ENCODE measurements around the gene FOXP1. TPM values are rescaled to one million over a fixed set of nuclear protein-coding genes. Genes with fewer than 3 reads are reported as not detected.

Gene FOXP1
- total RNA-seq, 2 experiments from 2014 or later, result 120 to 122 TPM

- no peak for ATAC-seq
- ChIA-PET POLR2A (interaction anchor here (0.8 to 1.8 kb wide), 2 partner anchors 10 to 40 kb away, joined by 3 to 6 read pairs; no protein-coding TSS in a partner anchor), CTCF (interaction anchor here (0.7 to 1.8 kb wide), 3 partner anchors 17 to 272 kb away, joined by 3 to 7 read pairs (median 4); no protein-coding TSS in a partner anchor)
- Mint-ChIP-seq H3K27me3 (ENCODE audit: low read depth) (no peaks in the 10 kb centered on the region), H3K4me3 (no peak overlapping the region), H3K27ac (peak overlapping the region; percentile 57), H3K9me3 (ENCODE audit: insufficient read depth) (no peaks in the 10 kb centered on the region), H3K36me3 (ENCODE audit: low read depth) (peaks cover 16% of the 10 kb centered on the region), H3K4me1 (ENCODE audit: low read depth) (peaks cover 86% of the 10 kb centered on the region)
- no peak for DNase-seq
Measured at GRCh38 chr3:71433631-71434030, 149.9 kb downstream of the FOXP1 start.

DNA sequence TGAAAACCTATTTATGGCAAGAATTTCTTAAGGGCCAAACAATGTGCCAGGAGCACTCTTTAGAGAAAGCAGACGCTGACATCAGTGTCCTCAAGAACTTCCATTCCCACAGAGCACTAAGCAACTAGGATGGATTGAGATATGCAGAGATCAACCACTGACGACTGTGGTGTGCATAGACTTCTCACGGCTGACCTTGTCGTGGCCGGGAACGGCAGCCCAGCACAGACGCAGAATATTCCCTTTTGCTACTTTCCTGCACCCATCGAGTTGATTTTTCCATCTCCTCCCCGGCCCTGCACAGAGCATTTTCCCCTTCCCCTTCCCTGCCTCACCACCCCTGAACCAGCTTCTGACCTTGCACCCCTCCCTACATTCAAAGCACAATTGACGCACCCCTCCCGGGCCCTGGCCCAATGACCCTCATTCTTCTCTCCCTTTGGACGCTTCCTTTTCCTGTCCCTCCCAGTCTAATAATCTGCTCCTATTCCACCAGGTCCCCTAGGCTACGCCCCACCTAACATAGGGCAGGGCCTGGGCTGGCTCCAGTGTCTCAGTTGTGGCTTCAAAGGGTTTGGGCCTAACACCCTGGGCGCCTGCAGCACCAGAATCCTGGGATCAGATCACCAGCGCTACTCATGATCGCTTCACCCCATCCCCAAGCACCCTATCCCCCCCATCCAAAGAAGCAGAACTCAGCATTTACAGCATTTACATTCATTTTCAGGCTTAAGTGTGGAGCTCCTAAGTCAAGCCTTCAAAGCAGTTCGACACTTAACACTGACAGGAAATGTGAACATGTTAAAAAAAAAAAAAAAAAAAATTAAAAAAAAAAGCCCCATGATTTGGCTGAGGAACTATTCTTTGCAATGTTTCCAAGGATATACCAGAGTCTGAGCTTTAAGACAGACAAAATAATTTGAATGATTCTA, 151.2 kb downstream of the FOXP1 start:
- peak; percentile 64 for ATAC-seq
- ChIA-PET CTCF (interaction anchor here (0.5 to 1.6 kb wide), 5 partner anchors 9 to 17 kb away, joined by 3 to 6 read pairs (median 4); no protein-coding TSS in a partner anchor), POLR2A (interaction anchor here (0.9 to 1.8 kb wide), 4 partner anchors 11 to 152 kb away, joined by 3 to 6 read pairs (median 4); no protein-coding TSS in a partner anchor)
- no peak for DNase-seq
- Mint-ChIP-seq H3K4me3 (peak overlapping the region; percentile 17), H3K27me3 (ENCODE audit: low read depth) (no peaks in the 10 kb centered on the region), H3K4me1 (ENCODE audit: low read depth) (peaks cover 86% of the 10 kb centered on the region), H3K9me3 (ENCODE audit: insufficient read depth) (no peaks in the 10 kb centered on the region), H3K27ac (peak overlapping the region; percentile 88), H3K36me3 (ENCODE audit: low read depth) (peaks cover 12% of the 10 kb centered on the region)

DNA sequence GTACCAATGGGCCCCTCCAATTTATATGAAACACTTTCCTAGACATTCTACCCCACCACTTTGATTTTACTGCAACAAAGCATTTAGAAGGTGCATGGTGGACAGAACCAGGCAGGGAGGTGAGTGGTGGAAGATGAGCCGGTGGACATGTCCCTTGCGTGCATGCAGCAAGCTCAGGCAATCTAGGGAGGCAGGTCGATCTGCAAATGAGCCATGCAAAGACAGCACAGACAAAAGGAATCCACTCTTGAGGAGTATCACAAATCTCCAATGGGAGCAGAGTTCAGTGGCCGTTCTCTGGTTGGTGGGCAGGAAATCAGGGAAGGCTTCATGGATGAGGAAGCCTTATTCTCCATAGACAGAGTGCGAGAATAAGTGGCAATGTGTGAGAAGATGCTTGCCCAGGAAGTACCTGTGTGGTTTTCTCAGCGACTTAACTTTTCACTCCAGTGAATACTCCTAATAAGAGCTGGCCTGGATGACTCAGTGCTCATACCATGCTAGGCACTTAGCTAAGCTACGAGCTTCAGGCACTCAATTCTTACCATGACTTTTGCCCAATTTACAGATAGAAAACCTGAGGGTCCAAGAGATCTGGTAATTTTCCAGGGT, 152.5 kb downstream of the FOXP1 start:
- no peaks in the 10 kb centered on the region for H3K9me3 Mint-ChIP-seq (ENCODE audit: insufficient read depth)
- ATAC-seq (no peak), DNase-seq (no peak)
- H3K4me3 Mint-ChIP-seq, result no peak overlapping the region
- no peaks in the 10 kb centered on the region for H3K27me3 Mint-ChIP-seq (ENCODE audit: low read depth)
- peaks cover 8% of the 10 kb centered on the region for H3K36me3 Mint-ChIP-seq (ENCODE audit: low read depth)
- peak overlapping the region; percentile 6 for H3K27ac Mint-ChIP-seq
- H3K4me1 Mint-ChIP-seq (ENCODE audit: low read depth), result peaks cover 82% of the 10 kb centered on the region
- ChIA-PET CTCF (interaction anchor here (1.4 kb wide), 1 partner anchor 12 kb away, joined by 3 read pairs; no protein-coding TSS in a partner anchor), POLR2A (interaction anchor here (1.8 kb wide), 1 partner anchor 57 kb away, joined by 4 read pairs; no protein-coding TSS in a partner anchor)

- no peaks in the 10 kb centered on the region for H3K27me3 Mint-ChIP-seq (ENCODE audit: low read depth)
- H3K36me3 Mint-ChIP-seq (ENCODE audit: low read depth), result peaks cover 15% of the 10 kb centered on the region
- no peak overlapping the region for H3K4me3 Mint-ChIP-seq
- DNase-seq (no peak), ATAC-seq (no peak)
- no peak overlapping the region for H3K27ac Mint-ChIP-seq
- peaks cover 88% of the 10 kb centered on the region for H3K4me1 Mint-ChIP-seq (ENCODE audit: low read depth)
- no peaks in the 10 kb centered on the region for H3K9me3 Mint-ChIP-seq (ENCODE audit: insufficient read depth)
- ChIA-PET POLR2A (interaction anchor here (0.9 to 1.0 kb wide), 2 partner anchors 13 to 24 kb away, joined by 3 read pairs; no protein-coding TSS in a partner anchor), CTCF (interaction anchor here (0.9 to 1.7 kb wide), 5 partner anchors 8 to 25 kb away, joined by 4 to 7 read pairs (median 4); no protein-coding TSS in a partner anchor)
Measured at GRCh38 chr3:71429597-71429988, 153.9 kb downstream of the FOXP1 start.

DNA sequence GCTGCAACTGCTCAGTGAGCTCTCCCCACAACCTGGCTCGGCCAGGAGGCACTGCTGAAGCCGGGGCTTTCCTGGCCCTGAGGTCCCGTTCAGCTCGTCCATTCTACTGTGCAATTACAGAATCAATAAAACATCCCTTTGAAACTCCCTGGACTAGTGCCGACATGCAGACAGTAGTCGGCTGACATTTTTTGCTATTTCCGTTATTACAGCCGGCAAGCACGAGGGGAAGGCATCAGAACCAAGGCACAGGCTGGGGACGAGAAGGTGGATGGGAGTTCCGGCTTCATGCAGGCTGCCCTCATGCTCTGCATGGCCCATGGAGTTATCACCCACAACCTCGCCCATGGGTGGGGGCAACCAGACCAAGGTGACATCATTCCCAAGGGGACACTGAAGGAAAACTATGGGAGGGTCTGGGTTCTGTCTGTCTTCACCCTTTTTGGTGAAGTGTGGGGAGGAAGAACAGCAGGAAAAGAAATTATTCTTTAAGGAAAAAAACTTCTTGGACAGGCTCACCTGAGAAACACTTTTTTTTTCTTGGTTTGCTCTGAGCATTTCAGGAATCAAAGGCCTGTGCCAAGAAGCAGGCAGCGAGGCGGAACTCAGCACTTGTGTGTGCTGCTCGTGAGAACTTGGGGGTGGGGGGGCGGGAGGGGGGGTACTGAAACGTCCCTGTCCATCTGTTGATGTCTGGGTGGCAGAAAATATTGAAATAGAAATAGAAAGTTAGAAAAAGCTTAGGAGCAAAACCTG, 154.5 kb downstream of the FOXP1 start:
- POLR2A ChIA-PET, result interaction anchor here (1.0 to 2.4 kb wide), 2 partner anchors 12 to 25 kb away, joined by 3 to 6 read pairs; no protein-coding TSS in a partner anchor
- DNase-seq (no peak), ATAC-seq (peak; percentile 3)
- H3K9me3 Mint-ChIP-seq (ENCODE audit: insufficient read depth), result no peaks in the 10 kb centered on the region
- peak overlapping the region; percentile 76 for H3K27ac Mint-ChIP-seq
- no peaks in the 10 kb centered on the region for H3K27me3 Mint-ChIP-seq (ENCODE audit: low read depth)
- CTCF ChIA-PET, result interaction anchor here (1.2 to 1.7 kb wide), 4 partner anchors 7 to 25 kb away, joined by 4 to 7 read pairs (median 4); no protein-coding TSS in a partner anchor
- peak overlapping the region; percentile 26 for H3K4me3 Mint-ChIP-seq
- peaks cover 87% of the 10 kb centered on the region for H3K4me1 Mint-ChIP-seq (ENCODE audit: low read depth)
- H3K36me3 Mint-ChIP-seq (ENCODE audit: low read depth), result peaks cover 17% of the 10 kb centered on the region

DNA sequence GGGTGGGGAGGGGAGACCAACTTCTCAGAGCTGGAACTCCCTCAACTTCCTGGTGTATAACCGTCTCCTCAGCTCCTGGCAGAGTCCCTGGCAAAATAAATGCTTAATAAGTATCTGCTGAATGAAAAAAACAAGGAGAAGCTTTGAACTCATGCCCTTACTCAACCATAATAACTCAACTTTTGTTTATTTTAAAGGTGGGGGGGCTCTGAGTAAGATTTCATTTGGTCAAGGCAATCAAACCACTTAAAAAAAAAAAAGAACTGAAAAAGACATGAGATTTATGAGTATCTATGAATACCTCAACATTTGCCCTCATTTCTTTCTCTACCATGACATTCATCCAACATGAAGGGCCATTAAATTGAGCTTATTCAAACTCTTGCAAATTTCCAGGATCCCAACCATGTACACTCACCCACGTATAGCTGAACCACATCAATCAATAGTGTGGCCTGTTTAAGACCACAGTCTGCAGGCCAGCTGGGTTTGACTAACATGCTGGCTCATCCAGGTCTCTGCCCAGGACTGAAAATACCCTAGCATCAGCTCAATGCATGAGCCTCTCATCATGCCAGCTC, 157.9 kb downstream of the FOXP1 start:
- Mint-ChIP-seq H3K27ac (no peak overlapping the region), H3K4me3 (no peak overlapping the region), H3K36me3 (ENCODE audit: low read depth) (peaks cover 19% of the 10 kb centered on the region), H3K27me3 (ENCODE audit: low read depth) (no peaks in the 10 kb centered on the region), H3K4me1 (ENCODE audit: low read depth) (peaks cover 86% of the 10 kb centered on the region), H3K9me3 (ENCODE audit: insufficient read depth) (no peaks in the 10 kb centered on the region)
- ChIA-PET CTCF (interaction anchor here (0.7 to 1.8 kb wide), 4 partner anchors 9 to 85 kb away, joined by 3 to 10 read pairs (median 7); no protein-coding TSS in a partner anchor), POLR2A (interaction anchor here (1.3 kb wide), 1 partner anchor 18 kb away, joined by 6 read pairs; no protein-coding TSS in a partner anchor)
- ATAC-seq, result no peak
- DNase-seq, result no peak

- POLR2A ChIA-PET, result interaction anchor here (1.1 to 2.7 kb wide), 4 partner anchors 21 to 160 kb away, joined by 3 to 10 read pairs (median 6); partner anchors contain the start of gene FOXP1
Measured at GRCh38 chr3:71423151-71423906, 160.2 kb downstream of the FOXP1 start.

DNA sequence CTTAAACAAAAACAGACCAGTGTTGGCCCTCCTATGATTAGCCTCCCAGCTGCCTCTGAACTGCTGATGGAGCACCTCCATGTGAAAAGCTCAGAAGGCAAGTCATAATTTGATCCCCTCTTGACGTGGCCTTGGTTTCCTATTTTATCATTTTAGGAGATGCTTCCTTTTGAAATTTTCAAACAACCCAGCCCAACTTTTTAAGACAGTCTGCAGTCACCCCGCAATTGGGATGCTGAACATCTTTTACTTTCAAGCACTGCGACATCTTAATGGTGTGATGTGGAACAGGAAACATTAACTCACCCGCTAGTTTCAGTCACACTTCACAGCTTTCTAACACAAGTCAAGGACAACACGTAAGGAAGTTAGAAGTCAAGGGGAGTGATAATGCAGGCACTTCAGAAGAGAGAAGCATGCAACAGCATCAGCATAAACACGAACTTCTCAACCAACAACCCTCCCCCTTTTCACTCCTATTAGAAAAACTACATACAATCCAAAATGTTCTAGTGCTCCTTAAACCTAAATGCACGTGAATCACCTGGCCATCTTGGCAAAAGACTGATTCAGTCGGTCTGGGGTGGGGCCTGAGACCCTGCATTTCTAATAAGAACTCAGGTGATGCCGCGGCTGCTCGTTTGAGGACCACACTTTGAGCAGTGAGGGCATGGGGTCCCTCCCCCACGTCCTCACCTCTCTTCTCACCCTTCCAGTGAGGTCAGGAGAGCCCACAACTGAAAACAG, 161.5 kb downstream of the FOXP1 start:
- peak overlapping the region; percentile 45 for H3K4me3 Mint-ChIP-seq
- no peaks in the 10 kb centered on the region for H3K9me3 Mint-ChIP-seq (ENCODE audit: insufficient read depth)
- ChIA-PET POLR2A (interaction anchor here (0.7 to 2.7 kb wide), 8 partner anchors 19 to 195 kb away, joined by 3 to 10 read pairs (median 4); partner anchors contain the start of gene FOXP1), CTCF (interaction anchor here (0.8 to 3.2 kb wide), 8 partner anchors 8 to 362 kb away, joined by 3 to 10 read pairs (median 4); no protein-coding TSS in a partner anchor)
- peaks cover 22% of the 10 kb centered on the region for H3K36me3 Mint-ChIP-seq (ENCODE audit: low read depth)
- H3K27ac Mint-ChIP-seq, result peak overlapping the region; percentile 89
- ATAC-seq (peak; percentile 80), DNase-seq (peak; percentile 66)
- no peaks in the 10 kb centered on the region for H3K27me3 Mint-ChIP-seq (ENCODE audit: low read depth)
- H3K4me1 Mint-ChIP-seq (ENCODE audit: low read depth), result peaks cover 78% of the 10 kb centered on the region

More at GRCh38 chr3:71423151-71423906, 160.2 kb downstream of the FOXP1 start:
- H3K9me3 Mint-ChIP-seq (ENCODE audit: insufficient read depth), result no peaks in the 10 kb centered on the region
- no peak overlapping the region for H3K4me3 Mint-ChIP-seq
- H3K4me1 Mint-ChIP-seq (ENCODE audit: low read depth), result peaks cover 78% of the 10 kb centered on the region
- CTCF ChIA-PET, result interaction anchor here (0.7 to 3.2 kb wide), 7 partner anchors 9 to 88 kb away, joined by 3 to 10 read pairs (median 4); no protein-coding TSS in a partner anchor
- DNase-seq, result no peak
- H3K36me3 Mint-ChIP-seq (ENCODE audit: low read depth), result peaks cover 21% of the 10 kb centered on the region
- H3K27ac Mint-ChIP-seq, result peak overlapping the region; percentile 89
- ATAC-seq, result no peak
- H3K27me3 Mint-ChIP-seq (ENCODE audit: low read depth), result no peaks in the 10 kb centered on the region

DNA sequence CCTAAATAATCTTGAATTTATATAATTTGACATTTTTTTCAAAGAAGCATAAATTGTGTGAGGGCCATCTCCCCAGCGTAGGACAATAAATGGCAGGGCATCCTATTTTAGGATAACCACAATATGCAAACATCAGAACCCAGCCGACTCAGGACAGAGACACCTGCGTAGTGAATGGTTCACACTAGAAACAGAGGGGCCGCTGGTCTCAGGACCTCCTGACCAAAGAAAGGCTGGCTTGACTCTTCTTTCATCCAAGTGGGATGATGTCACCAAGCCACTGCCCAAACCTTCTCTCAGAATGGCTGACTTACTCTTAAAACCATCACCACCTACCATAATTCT, 162.1 kb downstream of the FOXP1 start:
- peaks cover 83% of the 10 kb centered on the region for H3K4me1 Mint-ChIP-seq (ENCODE audit: low read depth)
- POLR2A ChIA-PET, result interaction anchor here (0.7 to 2.7 kb wide), 6 partner anchors 19 to 195 kb away, joined by 3 to 10 read pairs (median 5); partner anchors contain the start of gene FOXP1
- no peaks in the 10 kb centered on the region for H3K27me3 Mint-ChIP-seq (ENCODE audit: low read depth)
- H3K4me3 Mint-ChIP-seq, result peak overlapping the region; percentile 45
- peak overlapping the region; percentile 89 for H3K27ac Mint-ChIP-seq
- ATAC-seq (no peak), DNase-seq (no peak)
- H3K36me3 Mint-ChIP-seq (ENCODE audit: low read depth), result peaks cover 22% of the 10 kb centered on the region
- no peaks in the 10 kb centered on the region for H3K9me3 Mint-ChIP-seq (ENCODE audit: insufficient read depth)
- CTCF ChIA-PET, result interaction anchor here (0.8 to 3.2 kb wide), 7 partner anchors 9 to 361 kb away, joined by 3 to 10 read pairs (median 4); no protein-coding TSS in a partner anchor
